RWPE1 (cell line): ENCODE results near the gene TMEM94.

Source experiments
- CTCF ChIA-PET: fragments of 350-600 bp; sonication (Branson Sonifier 250); formaldehyde crosslinking; extraction: SDS; loops from one replicate; lab custom pipeline; 2021; lab: Yijun Ruan, JAX
- POLR2A ChIA-PET: fragments of 400-600 bp; formaldehyde crosslinking; extraction: SDS; loops from one replicate; lab custom pipeline; 2020; ENCODE audit warnings: antibody characterized with exemption; ENCODE audit not compliant: low non-redundant PET; lab: Yijun Ruan, JAX
- DNase-seq: peaks from one replicate; pipeline ENCODE4 v3.0.0; 2012; ENCODE audit warnings: low spot score
- H3K27ac ChIP-seq: fragments of 450-650 bp; 2 replicates; pipeline ENCODE4 v1.5.1; 2017
- CTCF ChIP-seq: fragments of 450-650 bp; conservative IDR thresholded peaks from 2 replicates; pipeline ENCODE4 v1.5.1; 2017; ENCODE audit warnings: low read depth, mild to moderate bottlenecking

The TMEM94 gene

GRCh38 chr17:75506888-75507287 is 50.5 kb downstream of the TMEM94 start:
- ChIA-PET POLR2A (no interaction called here), CTCF (no interaction called here)
- no peak for TF ChIP-seq CTCF
- no peak for DNase-seq
- H3K27ac ChIP-seq = peak overlapping the region; percentile 9; the same call in 1 of the 2 replicates

GRCh38 chr17:75507733-75508719 is 51.6 kb downstream of the TMEM94 start:
- CTCF ChIA-PET = interaction anchor here (0.6 kb wide), 2 partner anchors 80 to 360 kb away, joined by 3 read pairs; no protein-coding TSS in a partner anchor
- peak overlapping the region; percentile 86 for H3K27ac ChIP-seq
- DNase-seq = no peak
- no peak for TF ChIP-seq CTCF
- POLR2A ChIA-PET = no interaction called here

- DNase-seq = no peak
- ChIA-PET CTCF (no interaction called here), POLR2A (no interaction called here)
These were observed 52.5 kb downstream of the TMEM94 start for GRCh38 chr17:75508931-75509361.

GRCh38 chr17:75509528-75510258 is 53.3 kb downstream of the TMEM94 start:
- DNase-seq = no peak
- peak overlapping the region; percentile 86 for H3K27ac ChIP-seq
- POLR2A ChIA-PET = no interaction called here
- CTCF ChIA-PET = no interaction called here
- no peak for TF ChIP-seq CTCF

More at GRCh38 chr17:75508931-75509361, 52.5 kb downstream of the TMEM94 start:
- H3K27ac ChIP-seq = peak overlapping the region; percentile 86
- TF ChIP-seq CTCF = no peak

GRCh38 chr17:75511270-75511609 is 54.8 kb downstream of the TMEM94 start:
- CTCF ChIA-PET = no interaction called here
- H3K27ac ChIP-seq = peak overlapping the region; percentile 86
- no peak for TF ChIP-seq CTCF
- POLR2A ChIA-PET = interaction anchor here (0.5 kb wide), 1 partner anchor 14 kb away, joined by 3 read pairs; the partner anchor contains the start of gene LLGL2
- no peak for DNase-seq
